Osteocyte (in vitro differentiated cells): ENCODE results near the gene NPLOC4. TPM values are rescaled to one million over a fixed set of nuclear protein-coding genes. Genes with fewer than 3 reads are reported as not detected.

Experiments used
- DNase-seq: peaks from one replicate; pipeline ENCODE4 v3.0.0; 2021; ENCODE audit warnings: mixed read lengths; ENCODE audit not compliant: unreplicated experiment; ENCODE audit errors: extremely low spot score
- H3K27ac Mint-ChIP-seq: one replicate; pipeline ENCODE4 v1.8.0; 2021; ENCODE audit warnings: mild to moderate bottlenecking, mixed read lengths; ENCODE audit not compliant: unreplicated experiment
- H3K27me3 Mint-ChIP-seq: one replicate; pipeline ENCODE4 v1.8.0; 2021; ENCODE audit warnings: mixed read lengths; ENCODE audit not compliant: unreplicated experiment
- H3K36me3 Mint-ChIP-seq: one replicate; pipeline ENCODE4 v1.8.0; 2021; ENCODE audit warnings: mixed read lengths; ENCODE audit not compliant: unreplicated experiment
- H3K4me1 Mint-ChIP-seq: one replicate; pipeline ENCODE4 v1.8.0; 2021; ENCODE audit warnings: mixed read lengths; ENCODE audit not compliant: unreplicated experiment
- H3K4me3 Mint-ChIP-seq: one replicate; pipeline ENCODE4 v1.8.0; 2021; ENCODE audit warnings: mild to moderate bottlenecking, moderate library complexity, mixed read lengths; ENCODE audit not compliant: unreplicated experiment
- H3K9me3 Mint-ChIP-seq: one replicate; pipeline ENCODE4 v1.8.0; 2021; ENCODE audit warnings: mixed read lengths; ENCODE audit not compliant: unreplicated experiment
- total RNA-seq: library from RNA; stranded (reverse); gene quantifications from 2 replicates; pipeline ENCODE4 v1.2.1, GENCODE V29; 2021
- TF ChIP-seq, protein P1 (sequence below): fragments of 200-600 bp; sonication (generic); IDR thresholded peaks from 2 replicates; pipeline ENCODE4 v1.5.0; 2021; ENCODE audit warnings: antibody characterized with exemption, mild to moderate bottlenecking, moderate library complexity

Gene NPLOC4
- total RNA-seq, 1 donor from 2014 or later, result 99.7 TPM

DNA sequence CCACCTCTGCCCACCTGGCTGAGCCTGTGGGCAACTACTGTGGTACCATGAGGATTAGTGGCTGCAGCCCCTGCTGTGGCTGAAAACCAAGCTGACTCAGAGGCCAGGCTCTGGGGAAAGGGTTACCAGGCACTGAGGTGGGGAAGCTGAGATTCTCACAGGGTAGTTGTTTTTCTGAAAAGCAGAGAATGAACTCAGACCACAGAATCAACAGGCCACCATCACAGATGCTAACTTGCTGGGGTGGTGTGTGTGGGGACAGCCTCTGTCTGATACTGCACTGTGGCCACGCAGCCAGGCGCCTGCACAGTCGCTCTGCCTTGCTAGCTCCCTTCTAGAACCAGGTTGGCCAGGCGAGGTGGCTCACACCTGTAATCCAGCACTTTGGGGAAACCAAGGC lies 28.8 kb downstream of the NPLOC4 start:
- H3K4me3 Mint-ChIP-seq, result no peak overlapping the region
- no peaks in the 10 kb centered on the region for H3K27me3 Mint-ChIP-seq
- no peaks in the 10 kb centered on the region for H3K4me1 Mint-ChIP-seq
- TF ChIP-seq, protein P1, sequence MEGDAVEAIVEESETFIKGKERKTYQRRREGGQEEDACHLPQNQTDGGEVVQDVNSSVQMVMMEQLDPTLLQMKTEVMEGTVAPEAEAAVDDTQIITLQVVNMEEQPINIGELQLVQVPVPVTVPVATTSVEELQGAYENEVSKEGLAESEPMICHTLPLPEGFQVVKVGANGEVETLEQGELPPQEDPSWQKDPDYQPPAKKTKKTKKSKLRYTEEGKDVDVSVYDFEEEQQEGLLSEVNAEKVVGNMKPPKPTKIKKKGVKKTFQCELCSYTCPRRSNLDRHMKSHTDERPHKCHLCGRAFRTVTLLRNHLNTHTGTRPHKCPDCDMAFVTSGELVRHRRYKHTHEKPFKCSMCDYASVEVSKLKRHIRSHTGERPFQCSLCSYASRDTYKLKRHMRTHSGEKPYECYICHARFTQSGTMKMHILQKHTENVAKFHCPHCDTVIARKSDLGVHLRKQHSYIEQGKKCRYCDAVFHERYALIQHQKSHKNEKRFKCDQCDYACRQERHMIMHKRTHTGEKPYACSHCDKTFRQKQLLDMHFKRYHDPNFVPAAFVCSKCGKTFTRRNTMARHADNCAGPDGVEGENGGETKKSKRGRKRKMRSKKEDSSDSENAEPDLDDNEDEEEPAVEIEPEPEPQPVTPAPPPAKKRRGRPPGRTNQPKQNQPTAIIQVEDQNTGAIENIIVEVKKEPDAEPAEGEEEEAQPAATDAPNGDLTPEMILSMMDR, result no peak
- H3K9me3 Mint-ChIP-seq, result no peaks in the 10 kb centered on the region
- peaks cover 32% of the 10 kb centered on the region for H3K36me3 Mint-ChIP-seq
- H3K27ac Mint-ChIP-seq, result no peak overlapping the region
- no peak for DNase-seq

DNA sequence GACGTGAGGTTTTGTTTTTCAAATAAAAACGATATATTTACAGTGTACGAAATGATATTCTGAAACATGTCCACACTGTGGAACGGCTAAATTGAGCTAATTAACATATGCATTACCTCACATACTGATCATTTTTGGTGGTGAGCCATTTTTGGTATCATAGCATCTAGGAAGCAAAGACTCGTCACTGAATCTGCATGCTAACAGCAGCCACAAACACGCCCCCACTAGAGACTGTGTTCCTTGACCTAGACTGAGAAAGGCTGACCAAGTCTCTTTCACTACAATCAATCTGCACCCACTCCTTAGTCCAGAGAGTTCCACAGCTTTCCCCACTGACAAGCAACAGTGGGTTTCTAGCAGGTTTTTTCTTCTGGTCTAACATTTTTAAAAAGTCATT lies 29.5 kb downstream of the NPLOC4 start:
- Mint-ChIP-seq H3K4me3 (no peak overlapping the region), H3K27ac (no peak overlapping the region), H3K4me1 (no peaks in the 10 kb centered on the region), H3K36me3 (peaks cover 27% of the 10 kb centered on the region), H3K9me3 (no peaks in the 10 kb centered on the region), H3K27me3 (no peaks in the 10 kb centered on the region)
- no peak for DNase-seq
- TF ChIP-seq, protein P1, result no peak

DNA sequence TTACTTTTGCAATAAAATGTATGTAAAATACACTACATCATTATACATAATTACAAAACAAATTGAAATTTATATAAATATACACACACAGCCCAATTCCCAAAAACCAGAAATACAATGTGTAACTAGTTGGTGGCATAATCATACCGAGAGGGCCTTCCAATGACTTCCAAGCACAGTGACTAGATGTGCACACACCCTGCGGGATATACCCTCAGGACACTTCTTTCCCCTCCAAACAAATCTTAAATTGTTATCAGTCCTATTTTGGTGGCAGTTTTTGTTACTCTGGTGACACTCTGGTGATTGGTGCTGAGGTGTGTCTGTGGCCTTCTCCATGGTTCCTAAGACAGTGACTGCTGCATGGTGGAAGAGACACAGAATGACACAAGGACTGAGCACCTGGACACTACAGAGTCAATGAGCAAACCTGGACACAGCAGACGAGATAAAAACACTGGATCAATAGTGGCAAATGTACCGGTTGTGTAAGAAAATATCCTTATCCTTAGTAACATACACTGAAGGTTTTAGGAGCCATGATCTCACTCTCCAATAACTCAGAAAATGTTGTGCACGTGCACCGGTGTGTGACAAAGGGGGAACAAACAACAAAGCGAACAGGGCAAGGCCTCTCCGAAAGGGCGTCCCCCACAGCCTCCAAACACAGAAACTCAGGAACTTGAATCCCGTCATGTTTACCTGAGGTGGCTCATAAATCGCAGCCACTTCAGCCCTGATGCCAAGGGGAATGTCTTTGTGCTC lies 32.9 kb downstream of the NPLOC4 start:
- H3K36me3 Mint-ChIP-seq, result peaks cover 24% of the 10 kb centered on the region
- H3K4me1 Mint-ChIP-seq, result peaks cover 22% of the 10 kb centered on the region
- no peaks in the 10 kb centered on the region for H3K27me3 Mint-ChIP-seq
- H3K27ac Mint-ChIP-seq, result peak overlapping the region; percentile 57
- H3K9me3 Mint-ChIP-seq, result no peaks in the 10 kb centered on the region
- DNase-seq, result no peak
- TF ChIP-seq, protein P1, result no peak
- no peak overlapping the region for H3K4me3 Mint-ChIP-seq

DNA sequence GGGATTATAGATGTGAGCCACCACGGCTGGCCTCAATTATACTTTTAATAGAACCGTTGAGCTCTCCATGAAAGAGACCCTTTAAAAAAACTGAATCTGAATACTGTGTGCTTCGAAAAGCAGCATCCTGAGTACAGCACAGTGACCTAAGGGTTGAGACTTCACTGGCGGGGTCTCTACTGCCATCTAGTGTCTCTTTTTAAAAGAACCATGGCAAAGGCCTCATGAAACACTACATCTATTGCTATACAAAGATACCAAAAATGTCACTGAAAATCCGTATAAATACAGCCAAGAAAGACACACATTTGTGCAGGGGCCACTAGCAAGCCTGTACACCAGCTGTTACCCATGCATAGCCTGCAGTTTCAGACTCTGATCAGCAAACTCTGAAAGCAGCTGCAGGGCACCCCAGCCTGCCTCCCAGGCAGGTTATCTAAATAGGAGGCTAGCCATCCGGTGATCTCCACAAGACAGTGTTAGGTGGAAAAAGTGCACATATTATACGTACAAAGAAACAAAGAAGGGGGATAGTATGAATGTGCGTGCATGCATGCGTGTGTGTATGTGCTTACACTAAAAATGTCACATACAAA lies 35.3 kb downstream of the NPLOC4 start:
- Mint-ChIP-seq H3K9me3 (no peaks in the 10 kb centered on the region), H3K36me3 (peaks cover 28% of the 10 kb centered on the region), H3K27me3 (no peaks in the 10 kb centered on the region), H3K27ac (peak overlapping the region; percentile 76), H3K4me3 (no peak overlapping the region), H3K4me1 (peaks cover 24% of the 10 kb centered on the region)
- TF ChIP-seq, protein P1, result peak; percentile 82
- DNase-seq, result no peak

DNA sequence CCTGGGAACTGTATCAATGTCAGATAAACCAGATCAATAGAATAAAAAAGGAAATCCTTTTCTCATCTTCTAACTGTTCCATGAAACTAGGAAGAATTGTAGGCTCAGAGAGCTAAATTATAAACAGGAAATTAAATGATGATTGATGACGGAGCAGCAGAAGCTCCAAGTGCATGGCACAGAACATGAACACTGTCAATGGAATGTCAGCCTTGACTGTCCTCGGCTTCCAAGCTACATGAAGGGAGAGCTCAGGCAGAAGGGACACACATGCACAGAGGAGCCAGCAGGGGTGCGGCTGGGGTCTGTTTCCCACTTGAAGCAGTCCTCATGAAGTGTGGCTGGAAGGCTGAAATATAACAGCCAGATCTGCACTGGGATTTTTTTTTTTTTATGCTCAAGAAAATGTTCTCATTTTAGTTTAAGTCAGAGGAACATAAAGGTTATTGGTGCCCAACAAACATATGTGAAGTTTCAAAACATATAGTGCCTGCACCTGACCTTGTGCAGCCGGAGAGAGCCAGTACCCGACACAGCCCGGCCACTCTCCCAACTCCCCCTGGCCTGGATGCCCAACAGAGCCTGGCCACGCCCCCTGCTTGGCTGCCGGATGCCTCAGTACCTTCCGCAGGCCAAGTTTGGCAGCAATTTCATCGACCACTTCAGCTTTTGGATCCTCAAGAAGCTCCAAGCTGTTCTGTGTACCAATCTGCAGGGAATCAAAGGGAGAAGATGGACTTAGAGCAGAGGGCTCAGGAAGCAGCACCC lies 37.0 kb downstream of the NPLOC4 start:
- Mint-ChIP-seq H3K4me1 (peaks cover 24% of the 10 kb centered on the region), H3K4me3 (no peak overlapping the region), H3K27me3 (no peaks in the 10 kb centered on the region), H3K27ac (peak overlapping the region; percentile 54), H3K9me3 (no peaks in the 10 kb centered on the region), H3K36me3 (peaks cover 28% of the 10 kb centered on the region)
- no peak for DNase-seq
- TF ChIP-seq, protein P1, result no peak
